Neural progenitor cell (in vitro differentiated cells): ENCODE measurements around the gene INSR. TPM values are rescaled to one million over a fixed set of nuclear protein-coding genes. Genes with fewer than 3 reads are reported as not detected.

Experiments used
- DNase-seq: peaks from one replicate; pipeline ENCODE4 v3.0.0-alpha.2; 2016; ENCODE audit warnings: low spot score
- H2AFZ ChIP-seq: fragments of 200-600 bp; sonication (generic); replicated peaks from 2 replicates; pipeline ENCODE4 v1.6.1; 2016; ENCODE audit warnings: antibody characterized with exemption
- H3F3A ChIP-seq: fragments of 200-600 bp; sonication (generic); 2 replicates; pipeline ENCODE4 v1.6.1; 2016; ENCODE audit warnings: antibody characterized with exemption, low read depth
- H3K27ac ChIP-seq: fragments of 200-600 bp; sonication (generic); 2 replicates; pipeline ENCODE4 v1.5.1; 2016; ENCODE audit warnings: mild to moderate bottlenecking
- H3K27me3 ChIP-seq: fragments of 200-600 bp; sonication (generic); 2 replicates; pipeline ENCODE4 v1.6.1; 2016; ENCODE audit warnings: mild to moderate bottlenecking, moderate library complexity
- H3K36me3 ChIP-seq: fragments of 200-600 bp; sonication (generic); 2 replicates; pipeline ENCODE4 v1.5.1; 2016
- H3K4me1 ChIP-seq: fragments of 200-600 bp; sonication (generic); 2 replicates; pipeline ENCODE4 v1.6.1; 2016; ENCODE audit warnings: mixed run types
- H3K4me2 ChIP-seq: fragments of 200-600 bp; sonication (generic); 2 replicates; pipeline ENCODE4 v1.6.1; 2016
- H3K4me3 ChIP-seq: fragments of 200-600 bp; sonication (generic); 2 replicates; pipeline ENCODE4 v1.5.1; 2016
- H3K79me2 ChIP-seq: fragments of 200-600 bp; sonication (generic); 2 replicates; pipeline ENCODE4 v1.6.1; 2016; ENCODE audit warnings: low read depth
- H3K9ac ChIP-seq: fragments of 200-600 bp; sonication (generic); 2 replicates; pipeline ENCODE4 v1.6.1; 2016
- H3K9me3 ChIP-seq: fragments of 200-600 bp; sonication (generic); 2 replicates; pipeline ENCODE4 v1.5.1; 2016; ENCODE audit warnings: low read depth
- H4K20me1 ChIP-seq: fragments of 200-600 bp; sonication (generic); 2 replicates; pipeline ENCODE4 v1.6.1; 2016; ENCODE audit warnings: low read depth
- H3K27ac Mint-ChIP-seq: 3 replicates; pipeline ENCODE4 v1.8.0; 2021; ENCODE audit warnings: mixed read lengths
- H3K27me3 Mint-ChIP-seq: 2 replicates; pipeline ENCODE4 v1.8.0; 2022; ENCODE audit warnings: low read depth, mild to moderate bottlenecking, inconsistent platforms, moderate library complexity, mixed read lengths; ENCODE audit not compliant: insufficient read depth
- H3K36me3 Mint-ChIP-seq: 3 replicates; pipeline ENCODE4 v1.8.0; 2021; ENCODE audit warnings: mixed read lengths
- H3K4me1 Mint-ChIP-seq: 3 replicates; pipeline ENCODE4 v1.8.0; 2021; ENCODE audit warnings: mixed read lengths
- H3K4me3 Mint-ChIP-seq: 3 replicates; pipeline ENCODE4 v1.8.0; 2021; ENCODE audit warnings: mild to moderate bottlenecking, moderate library complexity, mixed read lengths
- H3K9me3 Mint-ChIP-seq: 3 replicates; pipeline ENCODE4 v1.8.0; 2020; ENCODE audit warnings: mixed read lengths
- CTCF ChIP-seq: fragments of 200-600 bp; sonication (generic); IDR thresholded peaks from 2 replicates; pipeline ENCODE4 v1.5.1; 2017; ENCODE audit warnings: antibody characterized with exemption, mild to moderate bottlenecking
- EZH2 ChIP-seq: fragments of 200-600 bp; sonication (generic); IDR thresholded peaks from 2 replicates; pipeline ENCODE4 v1.6.1; 2017; ENCODE audit warnings: antibody characterized with exemption, mild to moderate bottlenecking, moderate library complexity
- EZH2phosphoT487 ChIP-seq: fragments of 200-600 bp; sonication (generic); IDR thresholded peaks from 2 replicates; pipeline ENCODE4 v1.6.1; 2017; ENCODE audit warnings: antibody characterized with exemption
- total RNA-seq: library from RNA; depleted of rRNA; stranded (reverse); fragments of >200 nt; gene quantifications from 2 replicates; pipeline ENCODE4 v1.2.3, GENCODE V29; 2015; ENCODE audit warnings: low replicate concordance

INSR gene
- total RNA-seq, 1 donor from 2014 or later = 20.8 TPM

GRCh38 chr19:7216373-7216902 is 77.8 kb downstream of the INSR start:
- peaks cover 5% of the 10 kb centered on the region for H3F3A ChIP-seq
- H3K4me1 ChIP-seq = no peaks in the 10 kb centered on the region
- H3K27me3 ChIP-seq = no peaks in the 10 kb centered on the region
- Mint-ChIP-seq H3K27me3 (peaks cover 7% of the 10 kb centered on the region), H3K36me3 (no peaks in the 10 kb centered on the region), H3K4me3 (no peak overlapping the region), H3K9me3 (no peaks in the 10 kb centered on the region), H3K27ac (no peak overlapping the region), H3K4me1 (peaks cover 6% of the 10 kb centered on the region)
- H3K4me2 ChIP-seq = no peak overlapping the region
- no peak overlapping the region for H3K4me3 ChIP-seq
- H4K20me1 ChIP-seq = no peaks in the 10 kb centered on the region
- no peak overlapping the region for H3K27ac ChIP-seq
- no peak for DNase-seq
- no peak overlapping the region for H2AFZ ChIP-seq
- TF ChIP-seq EZH2phosphoT487 (no peak), EZH2 (no peak), CTCF (no peak)
- H3K9ac ChIP-seq = no peak overlapping the region
- H3K9me3 ChIP-seq = no peaks in the 10 kb centered on the region
- peaks cover 5% of the 10 kb centered on the region for H3K79me2 ChIP-seq
- H3K36me3 ChIP-seq = no peaks in the 10 kb centered on the region

GRCh38 chr19:7215176-7215575 is 79.0 kb downstream of the INSR start:
- Histone ChIP-seq H3K9ac (no peak overlapping the region), H3F3A (peaks cover 6% of the 10 kb centered on the region), H3K4me2 (no peak overlapping the region), H4K20me1 (no peaks in the 10 kb centered on the region), H2AFZ (no peak overlapping the region), H3K79me2 (peaks cover 5% of the 10 kb centered on the region), H3K9me3 (no peaks in the 10 kb centered on the region), H3K27ac (no peak overlapping the region), H3K4me3 (no peak overlapping the region), H3K27me3 (no peaks in the 10 kb centered on the region), H3K36me3 (no peaks in the 10 kb centered on the region), H3K4me1 (no peaks in the 10 kb centered on the region)
- H3K4me1 Mint-ChIP-seq = peaks cover 6% of the 10 kb centered on the region
- TF ChIP-seq EZH2 (no peak), EZH2phosphoT487 (no peak), CTCF (no peak)
- no peak overlapping the region for H3K4me3 Mint-ChIP-seq
- no peaks in the 10 kb centered on the region for H3K36me3 Mint-ChIP-seq
- no peak for DNase-seq
- H3K27me3 Mint-ChIP-seq = peaks cover 5% of the 10 kb centered on the region
- no peak overlapping the region for H3K27ac Mint-ChIP-seq
- H3K9me3 Mint-ChIP-seq = no peaks in the 10 kb centered on the region

GRCh38 chr19:7214324-7215089 is 79.7 kb downstream of the INSR start:
- no peak overlapping the region for H3K4me3 ChIP-seq
- peaks cover 6% of the 10 kb centered on the region for H3F3A ChIP-seq
- TF ChIP-seq EZH2phosphoT487 = no peak
- no peak for TF ChIP-seq CTCF
- no peak for TF ChIP-seq EZH2
- H3K4me3 Mint-ChIP-seq = no peak overlapping the region
- H3K4me1 Mint-ChIP-seq = peaks cover 6% of the 10 kb centered on the region
- no peaks in the 10 kb centered on the region for H3K9me3 Mint-ChIP-seq
- H3K27ac ChIP-seq = no peak overlapping the region
- H2AFZ ChIP-seq = no peak overlapping the region
- no peak overlapping the region for H3K27ac Mint-ChIP-seq
- no peak for DNase-seq
- no peaks in the 10 kb centered on the region for H3K9me3 ChIP-seq
- no peaks in the 10 kb centered on the region for H3K36me3 ChIP-seq
- H3K9ac ChIP-seq = no peak overlapping the region
- no peaks in the 10 kb centered on the region for H3K4me1 ChIP-seq
- H4K20me1 ChIP-seq = no peaks in the 10 kb centered on the region
- peaks cover 5% of the 10 kb centered on the region for H3K79me2 ChIP-seq
- H3K36me3 Mint-ChIP-seq = no peaks in the 10 kb centered on the region
- no peaks in the 10 kb centered on the region for H3K27me3 ChIP-seq
- H3K4me2 ChIP-seq = no peak overlapping the region
- peaks cover 5% of the 10 kb centered on the region for H3K27me3 Mint-ChIP-seq
